Central memory CD8-positive, alpha-beta T cell (primary cell): ENCODE data around the gene IGF2R.

Experiments used
- ATAC-seq: fragments of 150-1000 bp; cut with Tn5 transposase; replicated peaks from 2 replicates; pipeline ENCODE4 v1.10.0; 2022; ENCODE audit warnings: mild to moderate bottlenecking, moderate FRiP score, moderate number of reproducible peaks; ENCODE audit not compliant: poor library complexity, severe bottlenecking; ENCODE audit errors: extremely low read depth
- DNase-seq, 2 donors: peaks; one replicate each; pipeline ENCODE4 v3.0.0; 2021; ENCODE audit warnings: low spot score in 2 of 2
- H3K27ac Mint-ChIP-seq: one replicate; pipeline ENCODE4 v1.8.0; 2022; ENCODE audit warnings: low read depth, mild to moderate bottlenecking, moderate library complexity, mixed read lengths
- H3K27me3 Mint-ChIP-seq: one replicate; pipeline ENCODE4 v1.8.0; 2022; ENCODE audit warnings: mixed read lengths
- H3K36me3 Mint-ChIP-seq: one replicate; pipeline ENCODE4 v1.8.0; 2022; ENCODE audit warnings: mild to moderate bottlenecking, moderate library complexity, mixed read lengths; ENCODE audit not compliant: insufficient read depth
- H3K4me1 Mint-ChIP-seq: one replicate; pipeline ENCODE4 v1.8.0; 2022; ENCODE audit warnings: mixed read lengths
- H3K4me3 Mint-ChIP-seq: one replicate; pipeline ENCODE4 v1.8.0; 2022; ENCODE audit warnings: mild to moderate bottlenecking, moderate library complexity, mixed read lengths
- H3K9me3 Mint-ChIP-seq: one replicate; pipeline ENCODE4 v1.8.0; 2022; ENCODE audit warnings: mixed read lengths

The IGF2R gene

DNA sequence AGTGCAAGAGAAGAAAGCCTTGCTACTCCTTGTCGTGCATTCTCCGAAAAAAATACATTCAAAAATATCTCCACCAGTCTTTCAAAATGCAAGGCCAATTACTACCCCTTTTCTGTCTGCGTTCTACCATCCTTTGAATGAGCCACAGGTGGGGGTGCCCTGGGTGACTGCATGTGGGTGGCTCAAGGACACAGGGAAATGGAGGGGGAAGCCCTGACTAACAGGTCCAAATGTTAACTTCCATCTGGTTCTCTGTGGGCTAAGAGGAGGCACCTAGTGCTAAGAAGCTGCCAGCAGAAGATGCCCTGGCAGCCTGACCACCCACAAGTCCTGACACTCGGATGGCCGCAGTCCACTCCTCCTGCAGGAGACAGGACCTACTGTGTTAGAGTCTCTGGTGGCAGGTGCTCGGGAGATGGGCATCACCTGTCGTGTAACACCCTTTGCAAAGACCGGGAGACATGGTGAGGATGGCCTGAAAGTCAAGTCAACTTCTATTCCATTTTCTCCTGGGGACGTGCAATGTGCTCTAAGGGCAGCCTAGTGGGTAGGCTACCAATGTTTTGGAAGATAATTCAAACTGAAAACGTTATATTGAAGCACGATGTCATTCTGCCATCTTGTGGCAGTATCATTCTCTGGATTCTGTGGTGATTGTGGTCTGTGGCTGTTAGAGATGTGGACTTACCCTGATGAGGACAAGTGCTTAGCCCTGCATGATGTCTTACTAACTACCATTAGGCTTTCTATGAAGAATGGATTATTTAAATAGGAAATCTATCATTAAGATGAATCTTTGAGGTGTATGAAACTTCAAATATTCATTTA, 27.4 kb upstream of the IGF2R start:
- Mint-ChIP-seq H3K4me1 (peaks cover 9% of the 10 kb centered on the region), H3K36me3 (peaks cover 6% of the 10 kb centered on the region), H3K9me3 (peaks cover 8% of the 10 kb centered on the region), H3K27ac (no peak overlapping the region), H3K4me3 (no peak overlapping the region), H3K27me3 (peaks cover 15% of the 10 kb centered on the region)
- DNase-seq (peak in 1 of 2 donors; percentile 34), ATAC-seq (peak; percentile 93)

DNA sequence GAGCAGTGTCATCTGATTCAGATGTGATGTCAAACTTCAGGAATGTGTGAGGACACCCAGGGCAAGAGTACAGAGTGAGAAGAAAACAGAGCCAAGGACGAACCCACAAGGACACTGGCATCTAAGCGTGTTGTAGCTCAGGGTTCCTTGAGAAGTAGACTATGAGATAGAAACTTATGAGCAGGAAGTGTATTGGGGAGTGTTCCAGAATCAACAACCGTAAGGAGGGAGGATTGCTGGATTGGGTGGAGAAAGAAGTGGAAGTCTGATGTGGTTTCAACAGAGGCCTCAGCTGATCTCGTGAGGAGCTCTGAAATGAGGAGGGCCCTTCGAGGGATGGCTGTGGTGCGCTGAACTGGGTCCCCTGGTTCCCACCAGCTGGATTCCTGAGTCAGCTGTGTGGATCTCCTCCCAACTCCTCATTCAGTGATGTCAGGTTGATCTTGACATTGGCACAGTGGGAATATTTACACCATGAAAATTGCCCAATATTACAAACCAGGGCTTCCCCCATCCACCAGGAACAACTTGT, 25.7 kb upstream of the IGF2R start:
- peaks cover 9% of the 10 kb centered on the region for H3K4me1 Mint-ChIP-seq
- no peak for ATAC-seq
- H3K27me3 Mint-ChIP-seq, result peaks cover 15% of the 10 kb centered on the region
- no peak overlapping the region for H3K27ac Mint-ChIP-seq
- H3K9me3 Mint-ChIP-seq, result peaks cover 8% of the 10 kb centered on the region
- no peak for DNase-seq
- H3K4me3 Mint-ChIP-seq, result no peak overlapping the region
- peaks cover 5% of the 10 kb centered on the region for H3K36me3 Mint-ChIP-seq

DNA sequence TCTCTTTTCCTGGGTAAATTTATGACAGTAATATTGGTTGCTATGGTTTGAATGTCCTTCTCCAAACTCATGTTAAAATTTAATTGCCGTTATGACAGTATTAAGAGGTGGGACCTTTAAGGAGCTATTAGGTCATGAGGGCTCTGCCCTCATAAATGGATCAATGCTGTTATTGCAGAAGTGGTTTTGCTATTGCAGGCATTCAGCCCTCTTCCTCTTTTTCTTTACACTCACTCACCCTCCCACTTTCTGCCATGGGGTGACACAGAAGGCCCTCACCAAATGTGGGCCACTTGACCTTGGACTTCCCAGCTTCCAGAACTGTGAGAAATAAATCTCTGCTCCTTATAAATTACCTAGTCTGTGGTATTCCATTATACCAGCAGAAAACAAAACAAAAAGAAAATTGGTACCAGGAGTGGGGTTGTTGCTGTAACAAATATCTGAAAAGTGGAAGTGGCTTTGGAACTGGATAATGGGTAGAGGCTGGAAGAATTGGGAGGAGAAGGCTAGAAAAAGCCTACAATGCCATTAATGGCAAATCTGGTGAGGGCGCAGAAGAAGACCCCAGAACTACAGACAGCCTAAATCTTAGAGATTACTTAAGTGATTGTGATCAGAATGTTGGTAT, 24.8 kb upstream of the IGF2R start:
- ATAC-seq, result no peak
- Mint-ChIP-seq H3K27me3 (peaks cover 15% of the 10 kb centered on the region), H3K4me3 (no peak overlapping the region), H3K4me1 (peaks cover 9% of the 10 kb centered on the region), H3K36me3 (peaks cover 5% of the 10 kb centered on the region), H3K27ac (no peak overlapping the region), H3K9me3 (peaks cover 8% of the 10 kb centered on the region)
- DNase-seq, result no peak

DNA sequence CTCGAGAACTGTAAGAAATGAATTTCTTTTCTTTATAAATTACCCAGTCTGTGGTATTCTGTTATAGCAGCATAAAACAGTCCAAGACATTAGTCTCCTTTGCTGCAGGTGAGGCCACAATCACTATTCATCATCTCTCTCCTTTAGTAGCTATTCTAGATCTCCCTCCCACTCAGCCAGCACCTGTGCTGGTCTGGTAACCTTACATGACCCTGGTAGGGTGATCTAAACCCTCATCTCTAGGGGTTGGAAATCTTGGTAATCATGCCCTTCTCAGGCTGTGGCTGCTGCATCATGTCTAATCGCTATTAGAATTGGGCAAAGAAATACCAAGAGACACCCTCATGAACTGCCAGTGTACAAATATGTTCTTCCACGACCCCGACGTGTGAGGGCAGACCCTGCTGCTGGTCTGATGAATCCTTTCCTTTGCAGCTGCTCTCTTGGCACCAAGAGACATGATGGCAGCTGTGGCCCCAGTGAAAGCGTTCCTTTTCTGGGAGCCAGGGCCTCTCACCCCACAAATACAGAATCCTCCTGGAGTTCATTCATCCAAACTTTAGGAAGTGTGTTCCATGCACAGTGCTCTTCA, 23.0 kb upstream of the IGF2R start:
- DNase-seq (no peak), ATAC-seq (no peak)
- H3K36me3 Mint-ChIP-seq, result peaks cover 5% of the 10 kb centered on the region
- no peak overlapping the region for H3K27ac Mint-ChIP-seq
- H3K9me3 Mint-ChIP-seq, result peaks cover 8% of the 10 kb centered on the region
- peaks cover 9% of the 10 kb centered on the region for H3K4me1 Mint-ChIP-seq
- peaks cover 15% of the 10 kb centered on the region for H3K27me3 Mint-ChIP-seq
- H3K4me3 Mint-ChIP-seq, result no peak overlapping the region

DNA sequence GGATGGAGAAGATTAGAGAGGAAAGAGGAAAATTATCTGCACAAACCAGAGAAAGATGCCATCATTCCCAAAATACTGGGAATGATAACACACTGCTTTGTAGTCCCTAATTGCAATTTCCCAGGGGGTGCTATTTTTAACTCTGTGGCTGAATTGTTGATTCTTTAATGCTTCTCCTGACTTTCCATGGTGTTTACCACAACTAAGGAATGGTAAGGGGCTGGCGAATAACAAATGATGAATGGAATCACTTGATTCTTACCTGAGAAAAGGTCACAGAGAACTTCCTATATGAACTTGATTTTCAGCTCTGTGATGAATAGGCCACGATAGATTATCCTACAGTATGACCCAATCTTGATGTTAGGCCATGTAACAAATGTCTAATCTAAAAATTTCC, 22.0 kb upstream of the IGF2R start:
- Mint-ChIP-seq H3K9me3 (peaks cover 8% of the 10 kb centered on the region), H3K4me3 (no peak overlapping the region), H3K36me3 (peaks cover 2% of the 10 kb centered on the region), H3K27me3 (peaks cover 18% of the 10 kb centered on the region), H3K4me1 (peaks cover 2% of the 10 kb centered on the region), H3K27ac (no peak overlapping the region)
- no peak for DNase-seq
- ATAC-seq, result no peak

DNA sequence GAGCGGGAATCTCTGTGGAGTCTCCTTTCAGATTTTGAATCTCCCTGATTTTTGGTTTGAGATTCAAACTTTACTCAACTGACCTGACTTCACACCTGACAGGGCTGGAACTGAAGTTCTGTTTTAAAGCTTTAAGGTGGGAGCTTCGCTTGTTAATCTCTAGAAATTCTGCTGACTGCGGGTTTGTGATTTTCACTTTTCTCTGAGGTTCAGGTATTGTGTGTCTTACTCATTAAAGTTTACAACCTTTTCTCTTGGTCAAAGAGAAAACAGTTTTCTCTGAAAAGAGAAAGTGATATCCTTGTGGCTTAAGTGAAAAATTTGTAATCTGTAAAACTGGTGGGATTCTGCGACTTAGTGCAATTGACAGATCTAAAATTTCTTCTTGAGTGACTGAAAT, 20.7 kb upstream of the IGF2R start:
- DNase-seq (no peak), ATAC-seq (no peak)
- Mint-ChIP-seq H3K9me3 (peaks cover 8% of the 10 kb centered on the region), H3K27ac (no peak overlapping the region), H3K27me3 (peaks cover 18% of the 10 kb centered on the region), H3K4me1 (no peaks in the 10 kb centered on the region), H3K36me3 (peaks cover 2% of the 10 kb centered on the region), H3K4me3 (no peak overlapping the region)

DNA sequence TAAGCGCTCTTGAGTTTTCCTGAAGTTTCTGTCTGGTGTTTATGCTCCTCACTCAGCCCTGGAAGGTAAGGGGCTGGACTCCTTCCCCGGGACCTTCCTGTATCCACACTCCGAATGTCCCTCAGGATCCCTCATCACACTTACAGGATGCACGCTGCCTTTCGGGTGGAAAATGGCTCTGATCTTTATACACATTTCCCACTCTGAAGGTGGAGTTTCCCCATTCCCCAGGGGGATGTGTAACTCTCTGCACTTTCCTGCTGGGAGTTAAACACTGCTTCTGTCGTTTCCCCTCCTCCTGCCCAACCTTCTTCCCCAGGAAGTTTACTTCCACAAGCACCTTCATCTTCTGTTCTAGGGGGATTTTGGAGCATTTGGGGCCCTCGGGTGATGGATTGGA, 17.1 kb upstream of the IGF2R start:
- no peak for ATAC-seq
- Mint-ChIP-seq H3K36me3 (no peaks in the 10 kb centered on the region), H3K4me3 (no peak overlapping the region), H3K4me1 (no peaks in the 10 kb centered on the region), H3K27me3 (peaks cover 19% of the 10 kb centered on the region), H3K9me3 (no peaks in the 10 kb centered on the region), H3K27ac (no peak overlapping the region)
- DNase-seq, result no peak

DNA sequence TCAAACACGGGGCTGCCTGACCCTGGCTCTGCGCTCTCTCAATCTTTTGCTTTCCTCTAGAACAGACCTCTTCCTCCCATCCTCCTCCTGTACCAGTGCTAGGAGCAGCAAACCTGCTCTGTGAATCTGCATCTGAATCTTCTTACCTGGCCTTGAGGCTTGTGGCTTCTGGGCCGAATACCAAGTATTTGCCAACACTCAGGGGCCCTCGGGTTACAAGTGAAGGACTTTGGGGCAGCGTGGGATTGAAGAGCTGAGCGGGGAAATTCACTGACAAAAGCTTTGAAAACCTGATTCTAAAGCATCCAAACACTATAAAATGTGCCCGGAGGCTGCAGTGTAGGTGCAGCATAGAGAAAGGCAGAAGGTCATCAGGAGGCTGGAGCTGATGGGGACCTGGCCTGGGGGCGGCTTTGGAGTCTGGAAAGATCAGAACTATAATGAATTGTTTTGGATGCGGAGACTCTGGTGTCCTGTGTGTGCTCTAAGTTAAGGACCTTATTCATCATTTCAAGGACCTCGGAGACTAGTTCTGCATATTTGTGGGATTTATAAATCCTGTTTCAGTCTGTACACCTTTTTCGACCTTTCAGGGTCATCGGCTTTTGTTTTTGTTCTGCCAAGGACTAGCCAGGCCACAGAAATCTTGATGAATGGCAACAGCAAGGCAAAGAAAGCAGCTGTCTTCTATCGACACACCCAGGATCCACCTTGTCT, 16.4 kb upstream of the IGF2R start:
- no peaks in the 10 kb centered on the region for H3K4me1 Mint-ChIP-seq
- H3K27me3 Mint-ChIP-seq, result peaks cover 19% of the 10 kb centered on the region
- H3K36me3 Mint-ChIP-seq, result no peaks in the 10 kb centered on the region
- no peak overlapping the region for H3K27ac Mint-ChIP-seq
- no peaks in the 10 kb centered on the region for H3K9me3 Mint-ChIP-seq
- DNase-seq (no peak), ATAC-seq (no peak)
- no peak overlapping the region for H3K4me3 Mint-ChIP-seq

DNA sequence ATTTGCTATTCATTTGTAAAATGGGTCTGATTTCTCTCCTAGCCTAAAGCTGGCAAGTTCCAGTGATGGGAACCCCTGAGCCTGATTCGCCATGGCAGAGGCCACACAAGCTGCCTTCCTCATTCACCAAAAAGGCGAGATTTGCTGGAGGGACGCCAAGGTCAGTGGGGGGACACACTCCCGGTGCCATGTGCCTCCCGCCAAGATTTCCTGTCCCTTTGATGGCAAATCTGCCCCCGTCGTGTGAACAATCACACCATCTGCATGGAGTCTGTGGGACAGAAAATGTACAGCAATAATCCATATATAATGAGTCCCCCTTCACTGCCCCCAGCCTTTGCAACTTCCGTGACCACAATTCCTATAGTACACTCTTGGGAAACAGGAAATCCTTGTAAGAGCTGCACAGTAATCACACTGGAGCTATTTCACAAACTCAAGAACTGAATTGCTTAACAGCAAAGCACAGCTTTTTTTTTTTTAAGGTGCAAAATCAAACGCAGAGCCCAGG, 15.7 kb upstream of the IGF2R start:
- Mint-ChIP-seq H3K27me3 (peaks cover 19% of the 10 kb centered on the region), H3K4me3 (no peak overlapping the region)
- DNase-seq, result no peak

DNA sequence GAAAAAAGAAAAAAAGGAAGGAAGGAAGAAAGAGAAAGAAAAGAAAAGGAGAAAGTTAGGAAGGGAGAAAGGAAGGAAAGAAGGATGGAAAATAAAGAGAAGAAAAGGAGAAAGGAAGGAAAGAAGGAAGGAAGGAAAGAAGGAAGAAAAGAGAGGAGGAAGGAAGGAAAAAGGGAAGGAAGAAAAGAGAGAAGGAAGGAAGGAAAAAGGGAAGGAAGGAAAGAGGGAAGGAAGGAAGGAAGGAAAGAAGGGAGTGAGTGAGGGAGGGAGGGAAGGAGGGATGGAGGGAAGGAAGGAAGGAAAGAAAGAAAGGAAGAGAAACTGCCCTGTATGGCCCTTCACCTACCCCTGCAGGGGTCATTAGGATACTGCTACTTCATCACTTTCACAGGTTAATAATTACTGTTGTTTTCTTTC, 12.9 kb upstream of the IGF2R start:
- Mint-ChIP-seq H3K4me1 (no peaks in the 10 kb centered on the region), H3K27ac (no peak overlapping the region), H3K4me3 (no peak overlapping the region), H3K36me3 (peaks cover 1% of the 10 kb centered on the region), H3K9me3 (no peaks in the 10 kb centered on the region), H3K27me3 (peaks cover 19% of the 10 kb centered on the region)
- DNase-seq, result no peak
- ATAC-seq, result no peak

More for the DNA sequence above, 15.7 kb upstream of the IGF2R start:
- no peaks in the 10 kb centered on the region for H3K4me1 Mint-ChIP-seq
- no peaks in the 10 kb centered on the region for H3K9me3 Mint-ChIP-seq
- H3K27ac Mint-ChIP-seq, result no peak overlapping the region
- ATAC-seq, result no peak
- no peaks in the 10 kb centered on the region for H3K36me3 Mint-ChIP-seq

DNA sequence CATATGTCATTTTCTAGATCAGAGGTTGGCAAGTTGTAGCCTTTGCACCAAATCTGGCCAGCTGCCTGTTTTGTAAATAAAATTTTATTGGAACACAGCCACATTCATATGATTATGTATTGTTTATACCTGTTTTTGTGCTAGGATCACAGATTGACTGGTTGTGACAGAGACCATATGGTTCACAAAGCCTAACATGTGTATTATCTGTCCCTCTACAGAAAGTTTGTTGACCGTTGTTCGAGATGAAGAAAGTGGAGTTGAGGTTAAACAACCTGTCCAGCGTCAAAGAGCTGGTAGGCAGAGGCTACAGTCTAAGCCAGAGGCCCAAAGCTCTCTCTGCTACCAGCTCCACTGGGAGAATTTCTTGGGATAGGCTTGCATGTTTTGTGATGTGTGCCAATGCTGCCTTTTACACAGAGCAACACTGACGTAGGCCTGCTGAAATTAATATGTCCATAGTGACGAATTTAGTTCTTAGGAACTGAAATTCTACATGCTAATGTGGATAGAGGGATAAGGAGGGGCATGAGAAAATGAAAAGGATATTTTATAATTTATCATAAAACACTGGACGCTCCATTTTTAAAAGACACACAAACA, 11.7 kb upstream of the IGF2R start:
- H3K4me1 Mint-ChIP-seq, result no peaks in the 10 kb centered on the region
- DNase-seq (no peak), ATAC-seq (no peak)
- no peak overlapping the region for H3K4me3 Mint-ChIP-seq
- peaks cover 14% of the 10 kb centered on the region for H3K27me3 Mint-ChIP-seq
- H3K36me3 Mint-ChIP-seq, result peaks cover 2% of the 10 kb centered on the region
- H3K27ac Mint-ChIP-seq, result no peak overlapping the region
- H3K9me3 Mint-ChIP-seq, result no peaks in the 10 kb centered on the region
